ENCODE results near the gene XRRA1. TPM values are rescaled to one million over a fixed set of nuclear protein-coding genes. Genes with fewer than 3 reads are reported as not detected.

The XRRA1 gene
- total RNA-seq, 1 experiment from 2014 or later = 17.3 TPM

DNA sequence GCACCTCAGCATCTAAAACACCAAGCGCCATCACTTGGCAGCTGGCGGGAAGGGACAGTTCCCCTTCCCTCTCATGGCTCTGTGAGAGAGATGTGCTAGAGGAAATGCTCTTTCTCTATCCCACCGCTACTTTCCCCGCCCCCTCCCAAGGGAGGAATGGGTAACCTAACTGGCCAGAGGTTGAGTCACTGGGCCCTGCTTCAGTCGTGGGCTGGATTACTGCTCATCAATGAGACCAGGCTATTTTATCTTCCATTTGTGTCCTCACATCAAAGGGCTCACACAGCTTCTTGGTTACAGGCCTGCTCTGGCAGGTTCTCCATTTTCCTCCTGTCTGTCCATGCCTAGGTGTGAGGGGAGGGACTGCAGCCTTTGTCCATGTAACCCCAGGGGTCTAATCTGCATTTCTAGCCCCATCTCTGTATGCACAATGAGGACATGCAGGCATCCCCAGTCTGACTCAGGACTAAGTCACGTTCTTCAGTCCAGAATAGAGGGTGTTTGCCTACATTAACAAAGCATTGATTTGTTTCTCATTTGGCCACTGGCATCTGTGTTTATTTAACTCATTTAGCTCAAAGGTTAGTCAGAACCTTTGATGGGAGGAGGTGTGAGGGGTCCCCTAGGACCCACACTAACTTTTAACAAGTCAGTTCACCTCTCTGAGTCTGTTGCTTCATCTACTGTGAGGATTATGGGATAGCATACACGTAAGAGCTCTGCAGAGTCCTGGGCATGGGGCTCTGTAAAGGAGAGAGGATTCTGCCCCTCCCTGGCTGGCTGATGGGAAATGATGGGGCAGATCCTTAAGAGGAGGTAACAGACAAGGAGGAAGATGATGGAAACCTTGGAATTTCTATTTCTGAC is 99.1 kb downstream of the XRRA1 start:
- Histone ChIP-seq H4K20me1 (ENCODE audit: insufficient read depth) (no peaks in the 10 kb centered on the region), H3K9me2 (ENCODE audit: insufficient read depth) (no peaks in the 10 kb centered on the region), H3K36me3 (ENCODE audit: control insufficient read depth in 1 of 2, insufficient read depth in 2 of 2, low read length in 2 of 2) (no peaks in the 10 kb centered on the region; a peak in 2 of 4 replicates), H3K9me3 (ENCODE audit: control insufficient read depth in 1 of 2, insufficient read depth in 1 of 2, low read depth in 1 of 2, low read length in 2 of 2) (no peaks in the 10 kb centered on the region), H3K79me2 (ENCODE audit: insufficient read depth, low read length) (no peaks in the 10 kb centered on the region), H3K9ac (ENCODE audit: low read length) (no peak overlapping the region), H3K27me3 (ENCODE audit: insufficient read depth, low read length) (no peaks in the 10 kb centered on the region), H3K27ac (ENCODE audit: low read depth, low read length) (no peak overlapping the region), H3K4me3 (replicated peaks in 1 of 2; ENCODE audit: low read depth in 1 of 2, low read length in 2 of 2) (no peak overlapping the region), H3K4me2 (ENCODE audit: low read length) (no peak overlapping the region), H2AFZ (ENCODE audit: low read depth, low read length, poor library complexity, severe bottlenecking) (no peak overlapping the region), H3K4me1 (ENCODE audit: control insufficient read depth in 1 of 2, insufficient read depth in 2 of 2, low read length in 2 of 2) (peaks cover 0 to 4% of the 10 kb centered on the region in 2 experiments; a peak in 1 of 4 replicates)
- ATAC-seq (no peak), DNase-seq (ENCODE audit: low read depth, low spot score) (no peak)
- TF ChIP-seq SRF (IDR thresholded peaks at IDR 0.05; ENCODE audit: low read depth) (no peak), EGR1 (IDR thresholded peaks at IDR 0.05; ENCODE audit: low read depth) (no peak), FOSL1 (IDR thresholded peaks at IDR 0.05; ENCODE audit: low read depth) (no peak)
- POLR2A ChIA-PET = no interaction called here
- no TSS peak for BruUV-seq (replicated peaks)
- CTCF ChIA-PET = no interaction called here
- intact Hi-C loops (cut with micrococcal nuclease) = no loop called here
- RAD21 ChIA-PET (ENCODE audit: low non-redundant PET in 1 of 2, low total read pairs in 2 of 2, uncharacterized antibody in 2 of 2, unreplicated experiment in 2 of 2) = no interaction called here

GRCh38 chr11:74847895-74848294 is 101.0 kb downstream of the XRRA1 start:
- Histone ChIP-seq H3K9ac (ENCODE audit: low read length) (no peak overlapping the region), H3K27me3 (ENCODE audit: insufficient read depth, low read length) (no peaks in the 10 kb centered on the region), H3K9me2 (ENCODE audit: insufficient read depth) (no peaks in the 10 kb centered on the region), H3K36me3 (ENCODE audit: control insufficient read depth in 1 of 2, insufficient read depth in 2 of 2, low read length in 2 of 2) (peaks cover 0 to 3% of the 10 kb centered on the region in 2 experiments; a peak in 2 of 4 replicates), H3K9me3 (ENCODE audit: control insufficient read depth in 1 of 2, insufficient read depth in 1 of 2, low read depth in 1 of 2, low read length in 2 of 2) (no peaks in the 10 kb centered on the region), H2AFZ (ENCODE audit: low read depth, low read length, poor library complexity, severe bottlenecking) (no peak overlapping the region), H3K79me2 (ENCODE audit: insufficient read depth, low read length) (no peaks in the 10 kb centered on the region), H3K4me3 (replicated peaks in 1 of 2; ENCODE audit: low read depth in 1 of 2, low read length in 2 of 2) (no peak overlapping the region), H3K4me1 (ENCODE audit: control insufficient read depth in 1 of 2, insufficient read depth in 2 of 2, low read length in 2 of 2) (peaks cover 0 to 4% of the 10 kb centered on the region in 2 experiments; a peak in 1 of 4 replicates), H3K4me2 (ENCODE audit: low read length) (no peak overlapping the region), H3K27ac (ENCODE audit: low read depth, low read length) (no peak overlapping the region), H4K20me1 (ENCODE audit: insufficient read depth) (no peaks in the 10 kb centered on the region)
- BruUV-seq (replicated peaks) = no TSS peak
- CTCF ChIA-PET = no interaction called here
- RAD21 ChIA-PET (ENCODE audit: low non-redundant PET in 1 of 2, low total read pairs in 2 of 2, uncharacterized antibody in 2 of 2, unreplicated experiment in 2 of 2) = no interaction called here
- ATAC-seq = no peak
- TF ChIP-seq CBX3 (IDR thresholded peaks at IDR 0.05; ENCODE audit: low read depth) (no peak), ZFX (IDR thresholded peaks at IDR 0.05) (no peak), JUND (IDR thresholded peaks at IDR 0.05) (no peak), ELF1 (IDR thresholded peaks at IDR 0.05; ENCODE audit: borderline replicate concordance, low read depth) (no peak), FOSL1 (IDR thresholded peaks at IDR 0.05; ENCODE audit: low read depth) (no peak)
- TF ChIP-seq, protein P1, sequence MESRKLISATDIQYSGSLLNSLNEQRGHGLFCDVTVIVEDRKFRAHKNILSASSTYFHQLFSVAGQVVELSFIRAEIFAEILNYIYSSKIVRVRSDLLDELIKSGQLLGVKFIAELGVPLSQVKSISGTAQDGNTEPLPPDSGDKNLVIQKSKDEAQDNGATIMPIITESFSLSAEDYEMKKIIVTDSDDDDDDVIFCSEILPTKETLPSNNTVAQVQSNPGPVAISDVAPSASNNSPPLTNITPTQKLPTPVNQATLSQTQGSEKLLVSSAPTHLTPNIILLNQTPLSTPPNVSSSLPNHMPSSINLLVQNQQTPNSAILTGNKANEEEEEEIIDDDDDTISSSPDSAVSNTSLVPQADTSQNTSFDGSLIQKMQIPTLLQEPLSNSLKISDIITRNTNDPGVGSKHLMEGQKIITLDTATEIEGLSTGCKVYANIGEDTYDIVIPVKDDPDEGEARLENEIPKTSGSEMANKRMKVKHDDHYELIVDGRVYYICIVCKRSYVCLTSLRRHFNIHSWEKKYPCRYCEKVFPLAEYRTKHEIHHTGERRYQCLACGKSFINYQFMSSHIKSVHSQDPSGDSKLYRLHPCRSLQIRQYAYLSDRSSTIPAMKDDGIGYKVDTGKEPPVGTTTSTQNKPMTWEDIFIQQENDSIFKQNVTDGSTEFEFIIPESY (IDR thresholded peaks at IDR 0.05; ENCODE audit: extremely low read depth, insufficient replicate concordance, low read length) = no peak
- TF ChIP-seq, protein P2, sequence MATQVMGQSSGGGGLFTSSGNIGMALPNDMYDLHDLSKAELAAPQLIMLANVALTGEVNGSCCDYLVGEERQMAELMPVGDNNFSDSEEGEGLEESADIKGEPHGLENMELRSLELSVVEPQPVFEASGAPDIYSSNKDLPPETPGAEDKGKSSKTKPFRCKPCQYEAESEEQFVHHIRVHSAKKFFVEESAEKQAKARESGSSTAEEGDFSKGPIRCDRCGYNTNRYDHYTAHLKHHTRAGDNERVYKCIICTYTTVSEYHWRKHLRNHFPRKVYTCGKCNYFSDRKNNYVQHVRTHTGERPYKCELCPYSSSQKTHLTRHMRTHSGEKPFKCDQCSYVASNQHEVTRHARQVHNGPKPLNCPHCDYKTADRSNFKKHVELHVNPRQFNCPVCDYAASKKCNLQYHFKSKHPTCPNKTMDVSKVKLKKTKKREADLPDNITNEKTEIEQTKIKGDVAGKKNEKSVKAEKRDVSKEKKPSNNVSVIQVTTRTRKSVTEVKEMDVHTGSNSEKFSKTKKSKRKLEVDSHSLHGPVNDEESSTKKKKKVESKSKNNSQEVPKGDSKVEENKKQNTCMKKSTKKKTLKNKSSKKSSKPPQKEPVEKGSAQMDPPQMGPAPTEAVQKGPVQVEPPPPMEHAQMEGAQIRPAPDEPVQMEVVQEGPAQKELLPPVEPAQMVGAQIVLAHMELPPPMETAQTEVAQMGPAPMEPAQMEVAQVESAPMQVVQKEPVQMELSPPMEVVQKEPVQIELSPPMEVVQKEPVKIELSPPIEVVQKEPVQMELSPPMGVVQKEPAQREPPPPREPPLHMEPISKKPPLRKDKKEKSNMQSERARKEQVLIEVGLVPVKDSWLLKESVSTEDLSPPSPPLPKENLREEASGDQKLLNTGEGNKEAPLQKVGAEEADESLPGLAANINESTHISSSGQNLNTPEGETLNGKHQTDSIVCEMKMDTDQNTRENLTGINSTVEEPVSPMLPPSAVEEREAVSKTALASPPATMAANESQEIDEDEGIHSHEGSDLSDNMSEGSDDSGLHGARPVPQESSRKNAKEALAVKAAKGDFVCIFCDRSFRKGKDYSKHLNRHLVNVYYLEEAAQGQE (IDR thresholded peaks at IDR 0.05; ENCODE audit: low read depth) = no peak
- intact Hi-C loops (cut with micrococcal nuclease) = no loop called here
- POLR2A ChIA-PET = no interaction called here
- DNase-seq (ENCODE audit: low read depth, low spot score) = no peak
